Keratinocyte (primary cell): Measurements from ENCODE around the gene LTBP2. TPM values are rescaled to one million over a fixed set of nuclear protein-coding genes. Genes with fewer than 3 reads are reported as not detected.

Experiments used
- DNase-seq: peaks from one replicate; pipeline ENCODE4 v3.0.0-alpha.2; 2011; ENCODE audit warnings: low read depth, missing footprints, low spot score
- FAIRE-seq: peaks from 2 replicates; lab custom pipeline; 2011; peaks lifted over from hg19 to GRCh38; lab: Jason Lieb, UNC
- H2AFZ ChIP-seq: 2 replicates; pipeline ENCODE4 v1.6.0; 2012; ENCODE audit warnings: low read length, control low read depth, inconsistent platforms; ENCODE audit not compliant: control insufficient read depth
- H3K27ac ChIP-seq: 2 replicates; pipeline ENCODE4 v1.5.1; 2011; ENCODE audit warnings: low read length; ENCODE audit not compliant: control insufficient read depth, insufficient read depth
- H3K27me3 ChIP-seq: 3 replicates; pipeline ENCODE4 v1.6.0; 2011; ENCODE audit warnings: low read length; ENCODE audit not compliant: control insufficient read depth, insufficient read depth; ENCODE audit errors: extremely low read depth
- H3K36me3 ChIP-seq, 2 experiments: 2 replicates in 1 of 2; 3 replicates in 1 of 2; pipeline ENCODE4 v1.5.1; 2011; ENCODE audit warnings: low read length in 2 of 2, mild to moderate bottlenecking in 1 of 2; ENCODE audit not compliant: control insufficient read depth in 2 of 2, insufficient read depth in 2 of 2; ENCODE audit errors: extremely low read depth in 1 of 2
- H3K4me1 ChIP-seq: 3 replicates; pipeline ENCODE4 v1.5.1; 2011; ENCODE audit warnings: low read length; ENCODE audit not compliant: control insufficient read depth, insufficient read depth; ENCODE audit errors: extremely low read depth
- H3K4me2 ChIP-seq: 3 replicates; pipeline ENCODE4 v1.6.0; 2011; ENCODE audit warnings: low read depth, low read length; ENCODE audit not compliant: control insufficient read depth, insufficient read depth; ENCODE audit errors: extremely low read depth
- H3K4me3 ChIP-seq, 3 experiments: fragments of 200-600 bp in 1 of 3; sonication (generic) in 1 of 3; 2 replicates in 2 of 3; 3 replicates in 1 of 3; pipeline ENCODE4 v1.5.1; 2011 to 2016; ENCODE audit warnings: low read length in 3 of 3, mild to moderate bottlenecking in 3 of 3, control low read depth in 2 of 3, inconsistent platforms in 1 of 3, low read depth in 1 of 3, mixed read lengths in 1 of 3, mixed run types in 1 of 3, moderate library complexity in 1 of 3; ENCODE audit not compliant: control insufficient read depth in 2 of 3, insufficient read depth in 2 of 3; ENCODE audit errors: extremely low read depth in 1 of 3
- H3K79me2 ChIP-seq: 2 replicates; pipeline ENCODE4 v1.6.0; 2012; ENCODE audit warnings: low read length; ENCODE audit not compliant: control insufficient read depth, insufficient read depth
- H3K9ac ChIP-seq: 3 replicates; pipeline ENCODE4 v1.6.0; 2011; ENCODE audit warnings: low read length; ENCODE audit not compliant: control insufficient read depth, insufficient read depth; ENCODE audit errors: extremely low read depth
- H3K9me1 ChIP-seq: 3 replicates; pipeline ENCODE4 v1.6.0; 2011; ENCODE audit warnings: low read length; ENCODE audit not compliant: control insufficient read depth, insufficient read depth; ENCODE audit errors: extremely low read depth
- H3K9me3 ChIP-seq: 2 replicates; pipeline ENCODE4 v1.5.1; 2012; ENCODE audit warnings: low read depth, low read length; ENCODE audit not compliant: control insufficient read depth
- H4K20me1 ChIP-seq: 3 replicates; pipeline ENCODE4 v1.6.0; 2011; ENCODE audit warnings: low read length; ENCODE audit not compliant: control insufficient read depth, insufficient read depth; ENCODE audit errors: extremely low read depth
- EZH2 ChIP-seq: IDR thresholded peaks from one replicate; pipeline ENCODE4 v1.6.1; 2012; ENCODE audit warnings: inconsistent platforms, mild to moderate bottlenecking, low read length, moderate library complexity
- dilution Hi-C: fragments of 300-500 bp; cut with MboI; formaldehyde crosslinking; loops from one replicate; pipeline ENCODE4 v1.7.0; 2020; ENCODE audit warnings: low sequenced_read_pairs; ENCODE audit not compliant: extremely low pct_ligation_motif_present
- polyA plus RNA-seq, 5 experiments: library from polyadenylated mRNA; depleted of rRNA in 3 of 5; stranded (reverse) in 3 of 5; stranded (forward) in 1 of 5; unstranded in 1 of 5; fragments of >200 nt; gene quantifications; 1 replicate in 1 of 5; 2 replicates in 3 of 5; 3 replicates in 1 of 5; pipeline versions ENCODE4 v1.2.1 to v1.2.3, GENCODE V29; 2011 to 2012; ENCODE audit warnings: missing spikeins in 2 of 5, low read depth in 1 of 5, low replicate concordance in 1 of 5
- TF ChIP-seq, protein P1 (sequence below), 3 experiments: IDR thresholded peaks in 1 of 3; conservative IDR thresholded peaks in 1 of 3; optimal IDR thresholded peaks in 1 of 3; 2 replicates in 2 of 3; 3 replicates in 1 of 3; pipeline versions ENCODE3 to v1.5.1; 2011; ENCODE audit warnings: low read length in 3 of 3, mild to moderate bottlenecking in 3 of 3, moderate library complexity in 2 of 3, control low read depth in 1 of 3, inconsistent platforms in 1 of 3; ENCODE audit not compliant: insufficient read depth in 2 of 3; ENCODE audit errors: extremely low read depth in 1 of 3

Gene LTBP2
- polyA plus RNA-seq, 1 donor (not counting 4 experiments of a cell fraction or from before 2014, with no cell fraction given): 23.9 TPM

DNA sequence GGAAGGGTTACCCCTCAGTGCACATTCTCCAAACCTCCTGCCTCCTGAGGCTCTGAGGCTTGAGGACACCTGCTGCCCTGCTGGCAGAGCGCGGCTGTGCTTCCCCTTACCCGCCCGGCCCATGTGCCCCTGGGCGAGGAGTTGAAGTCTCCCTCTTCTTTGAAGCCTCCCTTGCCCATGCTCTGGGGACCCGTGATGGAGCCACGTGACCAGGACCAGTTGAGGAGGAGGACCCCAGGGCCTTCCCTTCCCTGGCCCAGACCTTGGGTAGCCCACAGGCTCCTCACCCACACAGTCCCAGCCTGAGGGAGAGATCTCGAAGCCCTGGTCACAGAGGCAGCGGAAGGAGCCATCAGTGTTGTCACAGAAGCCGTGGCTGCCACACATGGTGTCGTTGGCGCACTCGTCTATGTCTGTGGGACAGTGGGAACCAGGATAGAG is 105.6 kb downstream of the LTBP2 start:
- Histone ChIP-seq H3K36me3 (peaks cover 69 to 73% of the 10 kb centered on the region in 2 experiments), H3K27ac (no peak overlapping the region)

DNA sequence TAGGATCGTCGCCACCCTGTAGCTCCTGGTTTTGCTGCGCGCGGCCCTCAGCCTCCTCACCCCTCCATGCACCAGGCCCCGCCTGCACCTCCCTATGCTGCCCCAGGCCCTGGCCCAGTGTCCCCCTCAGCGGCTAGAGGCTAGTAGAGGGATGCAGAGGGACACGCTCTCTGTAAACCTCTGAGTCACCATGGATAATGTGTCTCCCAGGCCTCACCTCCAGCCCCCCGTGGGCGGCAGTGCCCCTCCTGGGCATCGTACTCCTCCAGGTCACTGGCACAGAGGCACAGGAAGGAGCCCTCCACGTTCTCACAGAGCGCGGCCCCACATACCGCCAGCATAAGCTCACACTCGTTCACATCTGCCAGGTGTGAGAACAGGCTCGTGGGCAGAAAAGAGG is 106.2 kb downstream of the LTBP2 start:
- no peak for TF ChIP-seq EZH2
- TF ChIP-seq, protein P1, sequence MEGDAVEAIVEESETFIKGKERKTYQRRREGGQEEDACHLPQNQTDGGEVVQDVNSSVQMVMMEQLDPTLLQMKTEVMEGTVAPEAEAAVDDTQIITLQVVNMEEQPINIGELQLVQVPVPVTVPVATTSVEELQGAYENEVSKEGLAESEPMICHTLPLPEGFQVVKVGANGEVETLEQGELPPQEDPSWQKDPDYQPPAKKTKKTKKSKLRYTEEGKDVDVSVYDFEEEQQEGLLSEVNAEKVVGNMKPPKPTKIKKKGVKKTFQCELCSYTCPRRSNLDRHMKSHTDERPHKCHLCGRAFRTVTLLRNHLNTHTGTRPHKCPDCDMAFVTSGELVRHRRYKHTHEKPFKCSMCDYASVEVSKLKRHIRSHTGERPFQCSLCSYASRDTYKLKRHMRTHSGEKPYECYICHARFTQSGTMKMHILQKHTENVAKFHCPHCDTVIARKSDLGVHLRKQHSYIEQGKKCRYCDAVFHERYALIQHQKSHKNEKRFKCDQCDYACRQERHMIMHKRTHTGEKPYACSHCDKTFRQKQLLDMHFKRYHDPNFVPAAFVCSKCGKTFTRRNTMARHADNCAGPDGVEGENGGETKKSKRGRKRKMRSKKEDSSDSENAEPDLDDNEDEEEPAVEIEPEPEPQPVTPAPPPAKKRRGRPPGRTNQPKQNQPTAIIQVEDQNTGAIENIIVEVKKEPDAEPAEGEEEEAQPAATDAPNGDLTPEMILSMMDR (optimal IDR thresholded peaks at IDR 0.05 in 1 of 3, IDR thresholded peaks at IDR 0.05 in 1 of 3, conservative IDR thresholded peaks at IDR 0.05 in 1 of 3; ENCODE audit: extremely low read depth in 1 of 3, insufficient read depth in 2 of 3, low read length in 3 of 3): no peak
- FAIRE-seq (no peak), DNase-seq (no peak)
- Histone ChIP-seq H3K27me3 (no peaks in the 10 kb centered on the region), H3K9ac (no peak overlapping the region), H4K20me1 (no peaks in the 10 kb centered on the region), H2AFZ (no peak overlapping the region), H3K4me1 (peaks cover 23% of the 10 kb centered on the region), H3K4me3 (no peak overlapping the region), H3K36me3 (peaks cover 75 to 77% of the 10 kb centered on the region in 2 experiments), H3K4me2 (no peak overlapping the region), H3K27ac (no peak overlapping the region), H3K79me2 (no peaks in the 10 kb centered on the region), H3K9me3 (no peaks in the 10 kb centered on the region), H3K9me1 (no peaks in the 10 kb centered on the region)
- dilution Hi-C loops: no loop called here

More for the DNA sequence above, 105.6 kb downstream of the LTBP2 start:
- TF ChIP-seq, protein P1 (optimal IDR thresholded peaks at IDR 0.05 in 1 of 3, IDR thresholded peaks at IDR 0.05 in 1 of 3, conservative IDR thresholded peaks at IDR 0.05 in 1 of 3; ENCODE audit: extremely low read depth in 1 of 3, insufficient read depth in 2 of 3, low read length in 3 of 3): no peak
- TF ChIP-seq EZH2: no peak
- Histone ChIP-seq H3K4me2 (no peak overlapping the region), H3K9me3 (no peaks in the 10 kb centered on the region), H3K9ac (no peak overlapping the region), H3K9me1 (no peaks in the 10 kb centered on the region), H3K4me3 (no peak overlapping the region), H3K27me3 (no peaks in the 10 kb centered on the region), H2AFZ (no peak overlapping the region), H3K4me1 (peaks cover 28% of the 10 kb centered on the region), H4K20me1 (no peaks in the 10 kb centered on the region), H3K79me2 (no peaks in the 10 kb centered on the region)
- DNase-seq: no peak
- FAIRE-seq: no peak
- dilution Hi-C loops: no loop called here
